PFSK-1 (cell line): ENCODE data around the gene IGSF3.

ENCODE experiments used
- FOXP2 ChIP-seq: optimal IDR thresholded peaks from 2 replicates; pipeline ENCODE3; 2011; ENCODE audit warnings: borderline replicate concordance, control low read depth, inconsistent platforms; ENCODE audit not compliant: insufficient read depth; ENCODE audit errors: extremely low read length, extremely low read depth
- POLR2AphosphoS5 ChIP-seq: IDR thresholded peaks from 2 replicates; pipeline ENCODE4 v1.6.1; 2012; ENCODE audit warnings: low read depth, mild to moderate bottlenecking, control low read depth, low read length, moderate library complexity
- SIN3A ChIP-seq: IDR thresholded peaks from 2 replicates; pipeline ENCODE4 v1.6.1; 2012; ENCODE audit warnings: mild to moderate bottlenecking, low read length, moderate library complexity, borderline replicate concordance; ENCODE audit not compliant: insufficient read depth
- TAF1 ChIP-seq: IDR thresholded peaks from 2 replicates; pipeline ENCODE4 v1.6.1; 2012; ENCODE audit warnings: low read length, control low read depth, borderline replicate concordance; ENCODE audit not compliant: insufficient read depth
- TF ChIP-seq, protein P1 (sequence below), 2 experiments: IDR thresholded peaks; 2 replicates each; pipeline versions ENCODE4 v1.6.1 to v1.8.0; 2011 to 2012; ENCODE audit warnings: low read depth in 2 of 2, low read length in 2 of 2, control low read depth in 1 of 2, inconsistent platforms in 1 of 2, mild to moderate bottlenecking in 1 of 2, moderate library complexity in 1 of 2; ENCODE audit not compliant: insufficient read depth in 1 of 2

IGSF3 gene

GRCh38 chr1:116664366-116664977 is 3.1 kb downstream of the IGSF3 start:
- no peak for TF ChIP-seq FOXP2
- TF ChIP-seq, protein P1, sequence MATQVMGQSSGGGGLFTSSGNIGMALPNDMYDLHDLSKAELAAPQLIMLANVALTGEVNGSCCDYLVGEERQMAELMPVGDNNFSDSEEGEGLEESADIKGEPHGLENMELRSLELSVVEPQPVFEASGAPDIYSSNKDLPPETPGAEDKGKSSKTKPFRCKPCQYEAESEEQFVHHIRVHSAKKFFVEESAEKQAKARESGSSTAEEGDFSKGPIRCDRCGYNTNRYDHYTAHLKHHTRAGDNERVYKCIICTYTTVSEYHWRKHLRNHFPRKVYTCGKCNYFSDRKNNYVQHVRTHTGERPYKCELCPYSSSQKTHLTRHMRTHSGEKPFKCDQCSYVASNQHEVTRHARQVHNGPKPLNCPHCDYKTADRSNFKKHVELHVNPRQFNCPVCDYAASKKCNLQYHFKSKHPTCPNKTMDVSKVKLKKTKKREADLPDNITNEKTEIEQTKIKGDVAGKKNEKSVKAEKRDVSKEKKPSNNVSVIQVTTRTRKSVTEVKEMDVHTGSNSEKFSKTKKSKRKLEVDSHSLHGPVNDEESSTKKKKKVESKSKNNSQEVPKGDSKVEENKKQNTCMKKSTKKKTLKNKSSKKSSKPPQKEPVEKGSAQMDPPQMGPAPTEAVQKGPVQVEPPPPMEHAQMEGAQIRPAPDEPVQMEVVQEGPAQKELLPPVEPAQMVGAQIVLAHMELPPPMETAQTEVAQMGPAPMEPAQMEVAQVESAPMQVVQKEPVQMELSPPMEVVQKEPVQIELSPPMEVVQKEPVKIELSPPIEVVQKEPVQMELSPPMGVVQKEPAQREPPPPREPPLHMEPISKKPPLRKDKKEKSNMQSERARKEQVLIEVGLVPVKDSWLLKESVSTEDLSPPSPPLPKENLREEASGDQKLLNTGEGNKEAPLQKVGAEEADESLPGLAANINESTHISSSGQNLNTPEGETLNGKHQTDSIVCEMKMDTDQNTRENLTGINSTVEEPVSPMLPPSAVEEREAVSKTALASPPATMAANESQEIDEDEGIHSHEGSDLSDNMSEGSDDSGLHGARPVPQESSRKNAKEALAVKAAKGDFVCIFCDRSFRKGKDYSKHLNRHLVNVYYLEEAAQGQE (IDR thresholded peaks at IDR 0.05; ENCODE audit: insufficient read depth in 1 of 2, low read depth in 2 of 2, low read length in 2 of 2): no peak
- TF ChIP-seq POLR2AphosphoS5: no peak
- no peak for TF ChIP-seq TAF1
- TF ChIP-seq SIN3A: no peak

GRCh38 chr1:116663821-116664220 is 3.7 kb downstream of the IGSF3 start:
- no peak for TF ChIP-seq FOXP2

DNA sequence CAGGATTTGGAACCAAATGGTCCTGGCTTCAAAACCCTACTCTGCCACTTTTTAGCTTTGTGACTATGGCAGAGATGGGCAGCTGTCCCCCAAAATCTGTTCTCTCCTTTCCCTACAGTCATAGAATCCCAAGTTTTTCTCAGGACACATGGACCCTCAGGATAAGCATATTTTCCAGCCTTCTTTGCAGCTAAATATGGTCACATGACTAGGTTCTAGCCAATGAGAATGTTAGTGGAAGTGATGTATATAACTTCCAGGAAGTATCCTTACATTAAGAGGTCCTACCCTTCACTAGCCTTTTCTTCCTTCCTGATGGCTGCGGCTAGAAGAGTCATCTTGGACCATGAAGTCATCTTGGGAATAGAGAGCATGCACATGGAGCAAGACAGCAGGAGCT is 5.9 kb downstream of the IGSF3 start:
- TF ChIP-seq SIN3A: no peak
- TF ChIP-seq FOXP2: no peak
- TF ChIP-seq POLR2AphosphoS5: no peak
- no peak for TF ChIP-seq TAF1
- TF ChIP-seq, protein P1 (IDR thresholded peaks at IDR 0.05; ENCODE audit: insufficient read depth in 1 of 2, low read depth in 2 of 2, low read length in 2 of 2): no peak

- no peak for TF ChIP-seq POLR2AphosphoS5
- TF ChIP-seq, protein P1 (IDR thresholded peaks at IDR 0.05; ENCODE audit: insufficient read depth in 1 of 2, low read depth in 2 of 2, low read length in 2 of 2): no peak
- TF ChIP-seq FOXP2: no peak
- no peak for TF ChIP-seq TAF1
- no peak for TF ChIP-seq SIN3A
Observed at GRCh38 chr1:116654351-116654750, 13.2 kb downstream of the IGSF3 start.

DNA sequence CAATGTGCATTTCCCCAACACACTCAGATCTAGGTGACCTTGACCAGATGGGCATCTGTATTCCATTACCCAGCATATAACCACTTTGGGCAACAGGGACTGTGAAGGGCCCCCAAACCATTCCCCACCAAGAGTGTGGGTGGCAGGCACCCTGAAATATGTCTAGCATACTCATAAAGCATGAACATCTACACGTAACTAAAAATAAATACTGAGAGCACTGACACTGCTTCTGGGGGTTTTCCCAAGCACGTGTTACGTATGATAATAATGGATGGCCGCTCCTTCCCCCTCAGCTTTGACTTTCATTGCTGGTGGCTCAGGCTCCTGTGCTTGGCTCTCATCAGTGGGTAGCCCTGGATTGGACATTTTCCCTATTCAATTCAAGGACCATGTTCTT is 39.1 kb downstream of the IGSF3 start:
- TF ChIP-seq SIN3A (no peak), POLR2AphosphoS5 (no peak), FOXP2 (no peak), TAF1 (no peak)
- TF ChIP-seq, protein P1 (IDR thresholded peaks at IDR 0.05; ENCODE audit: insufficient read depth in 1 of 2, low read depth in 2 of 2, low read length in 2 of 2): no peak
